GM19467 (cell line): ENCODE results near the gene PROSER3.
"Not testable (repeated sequence)": the region's sequence is repeated elsewhere in the genome, so short reads cannot be mapped to it uniquely, and the experiment has no call there.

Source experiments
- ATAC-seq: cut with Tn5 transposase; IDR thresholded peaks from one replicate; pipeline ENCODE4 v1.9.1; 2021; ENCODE audit warnings: mild to moderate bottlenecking, moderate library complexity; ENCODE audit not compliant: unreplicated experiment

PROSER3 gene

GRCh38 chr19:35753634-35754369, 4.2 kb upstream of the PROSER3 start:
- no peak for ATAC-seq

GRCh38 chr19:35754370-35755130, 3.4 kb upstream of the PROSER3 start:
- no peak for ATAC-seq

DNA sequence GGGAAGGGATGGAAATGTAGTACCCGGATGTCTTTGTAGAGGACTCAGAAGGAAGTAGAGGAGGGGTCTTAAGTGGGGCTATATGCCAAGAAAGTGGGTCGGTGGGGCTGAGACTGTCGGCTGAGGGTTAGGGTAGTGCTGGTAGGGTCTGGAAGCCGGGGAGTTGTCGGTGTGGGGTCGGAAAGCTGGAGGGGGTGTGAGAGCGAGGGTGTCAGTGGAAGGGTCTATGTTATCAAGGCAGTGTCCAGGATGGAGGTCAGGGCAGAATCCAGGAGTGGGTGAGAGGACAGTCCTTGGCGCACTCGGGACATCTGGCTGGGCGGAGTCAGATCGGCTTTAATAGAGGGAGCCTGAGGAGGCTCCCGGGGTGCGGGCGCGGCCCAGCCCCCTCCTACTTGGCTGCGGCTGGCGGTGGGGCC, 2.8 kb upstream of the PROSER3 start:
- ATAC-seq = no peak

- ATAC-seq = no peak
These were observed 2.2 kb upstream of the PROSER3 start for GRCh38 chr19:35755550-35756376.

DNA sequence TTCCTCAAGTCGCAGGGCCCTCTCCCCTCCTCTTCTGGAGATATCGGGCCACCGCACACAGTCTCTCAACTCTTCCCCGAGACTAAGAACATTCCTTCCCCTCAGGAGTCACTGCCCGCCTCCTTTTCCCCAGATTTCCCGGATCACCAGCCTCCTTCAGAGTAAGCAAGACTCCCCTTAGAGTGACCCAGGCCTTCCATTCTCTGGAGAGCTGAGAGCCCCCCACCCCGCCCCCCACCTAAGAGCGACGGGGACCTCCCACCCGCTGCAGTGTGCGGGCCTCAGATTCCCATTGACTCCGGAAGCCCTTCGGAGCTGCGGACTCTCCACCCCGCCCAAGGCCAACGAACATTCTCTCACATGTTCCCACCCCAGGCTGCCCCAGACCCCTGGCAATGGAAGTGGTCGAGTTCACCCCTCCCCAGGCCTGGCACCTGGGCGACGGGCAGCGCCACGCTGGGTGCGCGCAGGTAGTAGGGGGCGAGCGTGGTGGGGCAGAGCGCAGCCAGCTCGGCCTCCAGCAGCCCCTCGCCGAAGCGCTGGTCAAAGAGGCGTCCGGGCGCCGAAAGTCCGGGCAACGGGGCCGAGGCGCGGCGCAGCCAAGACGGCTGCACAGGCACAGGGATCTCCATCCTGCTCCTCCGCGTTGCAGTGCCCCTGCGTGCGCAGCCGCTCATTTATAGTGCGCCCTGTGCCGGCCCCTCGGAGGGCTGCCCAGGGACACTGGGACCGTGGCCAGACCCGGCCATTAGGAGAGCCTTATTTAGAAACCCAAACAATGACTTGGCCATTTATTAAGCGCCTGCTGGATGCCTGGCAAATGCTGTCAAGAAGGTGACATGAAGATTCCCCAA, 1.4 kb upstream of the PROSER3 start, which contains the start of gene HSPB6:
Gene HSPB6 (minus strand): TSS at position 653 of the 854 bp plus-strand sequence. CDS start 21 bp downstream, at position 632.
- ATAC-seq = no peak

DNA sequence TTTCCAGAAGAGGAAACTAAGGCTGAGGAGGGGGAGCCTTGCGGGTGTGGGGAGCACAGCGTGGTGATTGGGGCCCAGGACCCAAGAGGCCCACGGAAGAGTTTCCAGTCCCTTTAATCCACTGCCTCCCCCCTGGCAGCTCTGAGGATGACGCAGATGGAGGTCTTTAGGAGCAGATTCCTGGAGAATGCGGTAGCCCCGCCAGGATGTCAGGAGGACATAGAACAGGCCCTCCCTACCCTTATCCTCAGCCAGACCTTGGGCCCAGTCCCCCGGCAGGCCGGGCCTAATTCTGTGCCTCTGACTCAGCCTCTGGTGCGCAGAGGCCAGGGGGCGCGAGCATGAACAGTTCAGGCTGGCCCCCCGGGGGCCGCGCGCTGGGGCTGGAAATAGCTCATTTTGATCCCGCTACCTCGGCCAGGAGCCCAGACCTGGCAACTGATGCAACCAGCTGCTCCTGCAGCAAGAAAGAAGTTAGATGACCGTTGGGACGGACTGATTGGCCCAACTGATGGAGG, 686 bp upstream of the PROSER3 start:
- ATAC-seq = no peak

DNA sequence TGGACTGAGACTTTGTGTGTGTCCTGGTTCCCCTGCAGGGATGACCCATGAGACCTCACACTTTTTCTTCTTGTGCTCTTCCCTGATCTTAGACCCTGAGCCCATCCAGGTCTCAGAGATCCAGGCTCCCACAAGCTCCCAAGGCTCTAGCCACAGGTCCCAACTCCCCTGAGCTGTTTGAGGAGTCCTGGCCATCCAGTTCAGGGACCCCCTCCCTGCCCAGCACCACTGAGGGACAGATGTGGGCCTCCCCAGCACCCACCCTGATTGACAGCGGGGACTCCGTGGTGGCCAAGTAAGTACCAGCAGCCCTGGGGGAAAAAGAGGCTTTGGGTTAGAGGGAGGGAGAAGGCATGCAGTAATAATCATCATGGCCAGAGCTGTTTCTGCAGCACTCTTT, 1.7 kb downstream of the PROSER3 start:
- ATAC-seq = no peak

DNA sequence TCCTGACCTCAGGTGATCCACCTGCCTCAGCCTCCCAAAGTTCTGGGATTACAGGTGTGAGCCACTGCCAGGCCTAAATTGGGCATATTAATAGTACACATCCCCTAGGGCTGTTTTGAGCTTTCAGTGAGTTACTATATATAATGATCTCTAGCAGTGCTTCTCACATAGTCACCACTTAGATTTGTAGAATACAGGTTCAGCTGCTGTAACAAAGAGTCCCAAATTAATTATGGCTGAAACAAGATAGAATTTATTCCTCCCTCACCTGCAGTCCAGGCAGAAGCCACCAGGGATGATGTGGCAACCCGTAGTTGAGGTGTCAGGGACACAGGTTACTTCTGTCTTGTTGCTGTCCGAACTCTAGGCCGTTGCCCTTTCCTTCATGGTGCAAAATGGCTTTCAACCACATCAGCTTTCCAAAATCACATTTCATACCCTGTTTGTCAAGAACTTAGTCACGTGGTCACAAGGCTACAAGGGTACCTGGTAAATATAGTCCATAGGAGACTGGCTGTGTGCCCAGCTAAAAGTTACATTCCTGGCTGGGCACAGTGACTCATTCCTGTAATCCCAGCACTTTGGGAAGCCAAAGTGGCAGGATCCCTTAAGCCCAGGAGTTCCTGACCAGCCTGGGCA, 2.9 kb downstream of the PROSER3 start:
- no peak for ATAC-seq

DNA sequence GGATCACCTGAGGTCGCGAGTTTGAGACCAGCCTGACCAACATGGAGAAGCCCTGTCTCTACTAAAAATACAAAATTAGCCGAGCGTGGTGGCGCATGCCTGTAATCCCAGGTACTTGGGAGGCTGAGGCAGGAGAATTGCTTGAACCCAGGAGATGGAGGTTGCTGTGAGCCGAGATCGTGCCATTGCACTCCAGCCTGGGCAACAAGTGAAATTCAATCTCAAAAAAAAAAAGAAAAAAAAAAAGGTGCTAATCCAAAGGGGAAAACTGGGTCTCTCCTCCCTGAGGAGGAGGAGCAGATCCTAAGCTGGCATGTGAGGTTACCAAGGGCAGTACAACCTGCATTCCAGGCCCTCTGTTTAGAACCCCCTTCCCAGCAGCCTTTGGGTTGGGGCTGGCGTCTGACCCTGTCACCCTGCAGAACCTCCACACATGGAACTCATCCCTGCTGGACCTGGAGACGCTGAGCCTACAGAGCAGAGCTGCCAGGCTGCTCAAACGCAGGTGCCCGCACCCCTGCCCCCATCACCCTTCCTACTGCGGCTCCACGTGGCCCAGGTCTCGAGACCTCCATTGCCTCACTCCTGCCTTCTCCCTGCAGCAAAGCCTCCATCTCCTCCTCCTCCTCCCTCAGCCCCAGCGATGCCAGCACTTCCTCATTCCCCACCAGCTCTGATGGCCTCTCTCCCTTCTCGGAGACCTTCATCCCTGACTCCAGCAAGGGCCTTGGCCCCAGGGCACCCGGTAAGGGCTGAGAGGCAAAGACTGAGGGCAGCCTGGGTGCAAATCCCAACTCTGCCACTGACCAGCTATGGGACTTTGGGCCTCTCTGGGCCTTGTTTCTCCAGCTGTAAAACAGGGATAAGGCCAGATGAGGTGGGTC, 6.7 kb downstream of the PROSER3 start:
- no peak for ATAC-seq

DNA sequence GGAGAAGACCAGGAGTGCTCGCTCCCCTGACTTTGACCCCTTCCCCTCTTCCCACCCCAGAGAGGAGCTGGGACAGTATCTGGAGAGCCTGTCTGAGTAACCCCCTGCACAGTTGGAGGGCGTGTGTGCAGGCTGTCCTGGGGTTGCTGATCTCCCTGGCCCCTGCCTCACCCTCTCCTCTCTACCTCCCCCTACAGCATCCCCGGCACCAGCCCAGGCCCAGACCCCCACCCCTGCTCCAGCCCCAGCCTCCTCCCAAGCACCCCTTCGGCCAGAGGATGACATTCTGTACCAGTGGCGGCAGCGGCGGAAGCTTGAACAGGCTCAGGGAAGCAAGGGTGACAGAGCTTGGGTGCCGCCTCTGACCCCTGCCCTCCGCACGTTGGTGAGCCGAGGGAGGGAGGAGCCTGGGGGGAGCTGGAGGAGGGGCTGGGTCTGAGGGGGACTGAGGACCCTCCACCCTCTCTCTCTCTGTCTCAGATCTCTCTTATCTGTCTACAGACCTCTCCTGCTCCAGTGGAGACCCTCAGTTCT, 8.7 kb downstream of the PROSER3 start:
- ATAC-seq = no peak

DNA sequence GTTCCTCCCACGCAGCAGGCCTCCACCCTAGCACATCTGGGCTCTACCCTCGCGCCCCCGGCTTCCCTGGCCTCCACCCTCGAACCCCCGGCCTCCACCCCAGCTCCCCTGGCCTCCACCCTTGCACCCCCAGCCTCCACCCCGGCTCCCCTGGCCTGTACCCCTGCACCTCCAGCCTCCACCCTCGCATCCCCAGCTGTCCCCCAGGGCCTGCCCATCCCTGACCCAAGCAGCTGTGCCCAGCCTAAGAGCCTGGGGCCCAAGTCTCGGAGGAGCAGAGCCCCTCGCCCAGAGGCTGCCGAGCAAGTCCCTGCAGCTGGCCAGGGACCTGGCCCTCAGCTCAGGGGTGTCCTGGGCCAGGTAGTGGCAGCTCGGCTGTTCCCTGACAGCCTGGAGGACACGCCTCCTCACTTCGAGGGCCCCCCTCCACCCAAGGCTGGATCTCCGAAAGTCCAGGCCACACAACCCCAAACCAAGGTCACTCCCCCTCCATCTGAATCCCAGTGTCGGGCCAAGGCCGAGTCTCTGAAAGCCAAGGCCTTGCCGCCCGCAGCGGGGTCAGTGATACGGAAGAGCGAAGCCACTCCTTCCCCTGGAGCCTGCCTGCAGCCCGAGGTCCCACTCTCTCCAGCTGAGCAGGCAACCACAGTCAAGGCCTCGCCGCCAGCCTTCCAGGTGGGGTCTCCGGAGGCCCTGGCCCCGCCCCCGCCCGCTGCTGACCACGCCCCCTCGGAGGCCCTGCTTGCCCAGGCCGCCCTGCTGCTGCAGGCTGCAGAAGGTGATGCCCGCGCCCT, 9.5 kb downstream of the PROSER3 start:
- no peak for ATAC-seq

DNA sequence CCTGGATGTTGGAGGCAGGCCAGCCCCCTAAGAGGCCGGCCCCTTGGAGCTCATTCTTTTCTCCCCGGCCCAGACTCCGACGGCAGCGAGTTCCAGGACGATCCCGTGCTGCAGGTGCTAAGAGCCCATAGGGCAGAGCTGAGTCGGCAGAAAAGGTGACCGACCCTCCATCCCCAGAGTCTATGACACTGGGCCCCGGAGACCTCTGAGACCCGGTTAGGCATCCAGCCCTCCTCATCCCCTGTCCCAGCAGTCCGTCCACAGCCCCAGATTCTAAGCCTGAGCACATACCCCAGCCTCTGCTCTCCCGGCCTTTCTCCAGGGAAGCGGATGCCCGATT, 10.1 kb downstream of the PROSER3 start:
- ATAC-seq = no peak

DNA sequence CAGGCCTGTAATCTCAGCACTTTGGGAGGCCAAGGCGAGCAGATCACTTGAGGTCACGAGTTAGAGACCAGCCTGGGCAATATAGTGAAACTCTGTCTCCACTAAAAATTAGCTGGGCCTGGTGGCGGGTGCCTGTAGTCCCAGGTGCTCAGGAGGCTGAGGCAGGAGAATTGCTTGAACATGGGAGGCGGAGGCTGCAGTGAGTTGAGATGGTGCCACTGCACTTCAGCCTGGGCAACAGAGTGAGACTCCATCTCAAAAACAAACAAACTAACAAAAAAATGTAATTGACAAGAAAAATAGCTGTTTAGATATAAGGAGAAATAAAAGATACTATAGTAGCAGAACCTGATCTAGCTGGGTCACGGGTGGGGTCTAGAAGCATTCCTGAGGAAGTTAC, 14.4 kb downstream of the PROSER3 start:
- ATAC-seq = not testable (repeated sequence)

GRCh38 chr19:35773020-35773806, 15.2 kb downstream of the PROSER3 start:
- no peak for ATAC-seq

DNA sequence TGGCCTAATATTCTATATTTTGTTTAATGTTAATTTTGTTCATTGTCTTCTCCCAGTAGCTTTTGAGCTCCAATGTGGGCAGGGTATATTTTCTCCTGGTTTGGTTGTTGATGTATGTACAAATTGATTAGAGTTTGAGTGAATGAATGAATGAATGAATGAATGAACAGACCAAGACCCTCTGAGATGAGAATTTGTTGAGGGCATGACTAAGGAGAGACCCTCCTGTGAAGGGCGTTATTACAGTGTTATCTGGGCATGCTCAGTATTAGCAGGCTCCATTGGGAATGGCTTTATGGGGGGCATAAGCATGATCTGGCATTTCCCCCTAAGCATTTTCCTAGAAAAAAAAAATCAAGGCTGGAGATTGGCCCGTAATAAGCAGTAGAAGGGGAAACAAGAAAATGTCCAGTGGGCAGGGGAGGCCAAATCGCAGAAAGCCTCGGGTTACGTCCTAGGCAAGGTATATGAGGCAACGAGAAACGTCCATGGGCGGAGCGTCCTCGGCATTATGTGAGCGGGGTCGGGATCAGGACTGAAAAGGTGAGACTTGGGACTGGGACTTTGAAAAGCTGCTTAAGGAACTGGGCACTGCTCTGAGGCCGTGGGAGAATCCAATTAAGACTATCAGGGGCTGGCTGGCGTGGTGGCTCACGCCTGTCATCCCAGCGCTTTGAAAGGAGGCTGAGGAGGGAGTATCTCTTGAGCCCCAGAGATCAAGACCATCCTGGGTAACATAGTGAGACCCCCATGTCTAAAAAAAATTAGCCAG, 16.5 kb downstream of the PROSER3 start:
- no peak for ATAC-seq

- ATAC-seq = no peak
These were observed 17.0 kb downstream of the PROSER3 start for GRCh38 chr19:35775046-35775297.
